GM12891 (cell line): ENCODE measurements around the gene DVL1.

Experiments
- PAX5 ChIP-seq: IDR thresholded peaks from 2 replicates; pipeline ENCODE4 v1.6.1; 2011; ENCODE audit warnings: low read length, moderate library complexity, mild to moderate bottlenecking; ENCODE audit not compliant: insufficient read depth, severe bottlenecking
- POLR2A ChIP-seq: IDR thresholded peaks from 2 replicates; pipeline ENCODE4 v1.6.1; 2011; ENCODE audit warnings: low read depth, low read length, control low read depth
- POLR2AphosphoS5 ChIP-seq: IDR thresholded peaks from 2 replicates; pipeline ENCODE4 v1.6.1; 2011; ENCODE audit warnings: low read depth, low read length, control low read depth
- SPI1 ChIP-seq: IDR thresholded peaks from 2 replicates; pipeline ENCODE4 v1.6.1; 2011; ENCODE audit warnings: low read depth, low read length, control low read depth
- TAF1 ChIP-seq: IDR thresholded peaks from 2 replicates; pipeline ENCODE4 v1.6.1; 2011; ENCODE audit warnings: low read depth, low read length, control low read depth

DNA sequence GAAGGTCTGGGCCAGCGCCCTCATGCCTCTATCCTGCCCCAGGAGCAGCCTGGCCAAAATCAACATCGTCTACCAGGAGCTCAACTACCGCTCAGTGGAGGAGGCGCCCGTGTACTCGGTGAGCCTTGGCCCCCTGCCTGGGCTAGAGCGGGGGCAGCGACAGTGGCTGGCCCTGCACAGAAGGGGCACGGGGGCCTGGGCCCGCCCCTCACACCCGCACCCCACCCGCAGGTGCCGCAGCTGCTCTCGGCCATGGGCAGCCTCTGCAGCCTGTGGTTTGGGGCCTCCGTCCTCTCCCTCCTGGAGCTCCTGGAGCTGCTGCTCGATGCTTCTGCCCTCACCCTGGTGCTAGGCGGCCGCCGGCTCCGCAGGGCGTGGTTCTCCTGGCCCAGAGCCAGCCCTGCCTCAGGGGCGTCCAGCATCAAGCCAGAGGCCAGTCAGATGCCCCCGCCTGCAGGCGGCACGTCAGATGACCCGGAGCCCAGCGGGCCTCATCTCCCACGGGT is 58.1 kb downstream of the DVL1 start:
- no peak for TF ChIP-seq POLR2A
- no peak for TF ChIP-seq POLR2AphosphoS5
- no peak for TF ChIP-seq SPI1
- no peak for TF ChIP-seq TAF1
- TF ChIP-seq PAX5, result no peak
